Thyroid gland (tissue), 4 donors: ENCODE measurements around the gene KIRREL3.

Experiments used
- POLR2A ChIP-seq, 2 donors: fragments of 450-650 bp; IDR thresholded peaks; one replicate each; pipeline ENCODE4 v1.6.1; 2017; ENCODE audit warnings: antibody characterized with exemption in 2 of 2, mild to moderate bottlenecking in 2 of 2, moderate library complexity in 1 of 2
- TF ChIP-seq, protein P1 (sequence below), 6 experiments: fragments of 200-600 bp in 3 of 6; fragments of 450-650 bp in 3 of 6; sonication (generic) in 3 of 6; IDR thresholded peaks; one replicate each; pipeline ENCODE4 v1.5.1; 2016 to 2019; ENCODE audit warnings: antibody characterized with exemption in 6 of 6, mild to moderate bottlenecking in 2 of 6, inconsistent platforms in 1 of 6, moderate library complexity in 1 of 6

DNA sequence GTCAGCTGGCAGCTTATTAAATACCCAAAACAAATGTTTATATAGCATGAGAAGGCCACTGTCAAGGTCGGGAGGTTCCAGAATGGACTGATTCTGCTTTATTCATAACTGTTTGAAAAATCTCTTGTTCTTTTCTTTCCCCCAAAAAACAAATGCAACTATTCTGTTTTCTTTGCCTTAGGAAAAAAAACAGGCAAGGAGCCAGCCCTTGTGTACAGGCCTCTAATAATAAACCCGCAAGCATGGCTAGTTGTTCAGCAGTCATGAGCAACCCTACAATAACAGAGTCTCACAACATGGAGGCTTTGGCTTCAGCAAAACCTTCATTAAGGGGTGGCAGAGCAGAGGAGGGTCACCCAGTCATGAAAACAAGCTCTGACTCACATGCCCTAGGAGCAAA lies 191.7 kb downstream of the KIRREL3 start:
- TF ChIP-seq, protein P1, sequence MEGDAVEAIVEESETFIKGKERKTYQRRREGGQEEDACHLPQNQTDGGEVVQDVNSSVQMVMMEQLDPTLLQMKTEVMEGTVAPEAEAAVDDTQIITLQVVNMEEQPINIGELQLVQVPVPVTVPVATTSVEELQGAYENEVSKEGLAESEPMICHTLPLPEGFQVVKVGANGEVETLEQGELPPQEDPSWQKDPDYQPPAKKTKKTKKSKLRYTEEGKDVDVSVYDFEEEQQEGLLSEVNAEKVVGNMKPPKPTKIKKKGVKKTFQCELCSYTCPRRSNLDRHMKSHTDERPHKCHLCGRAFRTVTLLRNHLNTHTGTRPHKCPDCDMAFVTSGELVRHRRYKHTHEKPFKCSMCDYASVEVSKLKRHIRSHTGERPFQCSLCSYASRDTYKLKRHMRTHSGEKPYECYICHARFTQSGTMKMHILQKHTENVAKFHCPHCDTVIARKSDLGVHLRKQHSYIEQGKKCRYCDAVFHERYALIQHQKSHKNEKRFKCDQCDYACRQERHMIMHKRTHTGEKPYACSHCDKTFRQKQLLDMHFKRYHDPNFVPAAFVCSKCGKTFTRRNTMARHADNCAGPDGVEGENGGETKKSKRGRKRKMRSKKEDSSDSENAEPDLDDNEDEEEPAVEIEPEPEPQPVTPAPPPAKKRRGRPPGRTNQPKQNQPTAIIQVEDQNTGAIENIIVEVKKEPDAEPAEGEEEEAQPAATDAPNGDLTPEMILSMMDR (IDR thresholded peaks at IDR 0.05) = no peak
- no peak for TF ChIP-seq POLR2A (IDR thresholded peaks at IDR 0.05)
